PC-3 (cell line): ENCODE data around the gene TMEM14A. TPM values are rescaled to one million over a fixed set of nuclear protein-coding genes. Genes with fewer than 3 reads are reported as not detected.

Source experiments
- ATAC-seq: fragments of 200-7000 bp; cut with Tn5 transposase; 2 replicates; pipeline ENCODE4 v1.9.1; 2020; ENCODE audit warnings: mild to moderate bottlenecking, moderate library complexity
- BruUV-seq: library from RNA; stranded (reverse); fragments of 400-500 nt; replicated peaks from 2 replicates; lab custom pipeline; 2021; lab: Mats Ljungman, UMichigan
- CTCF ChIA-PET: fragments of 300-600 bp; sonication (Branson Sonifier 250); formaldehyde crosslinking; loops from one replicate; lab custom pipeline; 2022; ENCODE audit warnings: antibody characterized with exemption; lab: Charles Lee
- POLR2A ChIA-PET: fragments of 300-600 bp; sonication (Branson Sonifier 250); formaldehyde crosslinking; loops from one replicate; lab custom pipeline; 2022; ENCODE audit warnings: antibody characterized with exemption; ENCODE audit not compliant: unreplicated experiment; lab: Charles Lee
- DNase-seq: peaks from one replicate; pipeline ENCODE4 v3.0.0-alpha.2; 2015
- H2AFZ ChIP-seq: fragments of 300-600 bp; sonication (generic); 2 replicates; pipeline ENCODE4 v1.6.0; 2016; ENCODE audit warnings: antibody characterized with exemption, low read length
- H3F3A ChIP-seq: fragments of 300-600 bp; sonication (generic); one replicate; pipeline ENCODE4 v1.6.0; 2017; ENCODE audit warnings: antibody characterized with exemption, low read length, control low read depth, mild to moderate bottlenecking; ENCODE audit not compliant: unreplicated experiment
- H3K27ac ChIP-seq: fragments of 300-600 bp; sonication (generic); 2 replicates; pipeline ENCODE4 v1.5.1; 2016; ENCODE audit warnings: mild to moderate bottlenecking, low read length
- H3K27me3 ChIP-seq: fragments of 300-600 bp; sonication (generic); 2 replicates; pipeline ENCODE4 v1.6.1; 2016; ENCODE audit warnings: low read length, mixed read lengths
- H3K36me3 ChIP-seq: fragments of 300-600 bp; sonication (generic); 2 replicates; pipeline ENCODE4 v1.6.1; 2016; ENCODE audit warnings: low read depth, mixed run types, low read length, mixed read lengths
- H3K4me1 ChIP-seq: fragments of 300-600 bp; sonication (generic); 2 replicates; pipeline ENCODE4 v1.5.1; 2016; ENCODE audit warnings: low read length; ENCODE audit not compliant: insufficient read depth
- H3K4me2 ChIP-seq: fragments of 300-600 bp; sonication (generic); 2 replicates; pipeline ENCODE4 v1.6.0; 2016; ENCODE audit warnings: low read length
- H3K4me3 ChIP-seq: fragments of 300-600 bp; sonication (generic); 2 replicates; pipeline ENCODE4 v1.5.1; 2016; ENCODE audit warnings: mild to moderate bottlenecking, low read length, mixed read lengths
- H3K79me2 ChIP-seq: fragments of 300-600 bp; sonication (generic); 2 replicates; pipeline ENCODE4 v1.6.1; 2017; ENCODE audit warnings: low read length, mixed read lengths
- H3K9ac ChIP-seq: fragments of 300-600 bp; sonication (generic); 2 replicates; pipeline ENCODE4 v1.6.0; 2016; ENCODE audit warnings: mild to moderate bottlenecking, low read length
- H3K9me2 ChIP-seq: fragments of 300-600 bp; sonication (generic); replicated peaks from 2 replicates; pipeline ENCODE4 v1.6.1; 2016; ENCODE audit warnings: mixed run types, low read length, mixed read lengths
- H3K9me3 ChIP-seq: fragments of 300-600 bp; sonication (generic); 2 replicates; pipeline ENCODE4 v1.6.1; 2016; ENCODE audit warnings: low read length, mixed read lengths
- H4K20me1 ChIP-seq: fragments of 300-600 bp; sonication (generic); 2 replicates; pipeline ENCODE4 v1.6.1; 2016; ENCODE audit warnings: low read length, mixed read lengths
- CTCF ChIP-seq: fragments of 300-600 bp; sonication (generic); conservative IDR thresholded peaks from 2 replicates; pipeline ENCODE4 v1.5.1; 2017; ENCODE audit warnings: antibody characterized with exemption, low read depth, mild to moderate bottlenecking, low read length
- EZH2 ChIP-seq: fragments of 300-600 bp; sonication (generic); IDR thresholded peaks from one replicate; pipeline ENCODE4 v1.6.1; 2017; ENCODE audit warnings: antibody characterized with exemption, mild to moderate bottlenecking, low read length; ENCODE audit not compliant: unreplicated experiment
- EZH2phosphoT487 ChIP-seq: fragments of 300-600 bp; sonication (generic); IDR thresholded peaks from 2 replicates; pipeline ENCODE4 v1.6.1; 2018; ENCODE audit warnings: mild to moderate bottlenecking, antibody characterized with exemption, low read length, borderline replicate concordance
- intact Hi-C: fragments of 100-400 bp; cut with micrococcal nuclease; formaldehyde crosslinking; loops from 2 replicates; pipeline ENCODE4 v1.9.0; 2023
- total RNA-seq: library from RNA; depleted of rRNA; stranded (reverse); fragments of >200 nt; gene quantifications from 2 replicates; pipeline ENCODE4 v1.2.3, GENCODE V29; 2014

Gene TMEM14A
- total RNA-seq, 1 experiment from 2014 or later = 65.4 TPM

GRCh38 chr6:52622810-52623209 is 48.1 kb upstream of the TMEM14A start:
- no peaks in the 10 kb centered on the region for H3K9me2 ChIP-seq
- H3K4me2 ChIP-seq = no peak overlapping the region
- H4K20me1 ChIP-seq = no peaks in the 10 kb centered on the region
- H2AFZ ChIP-seq = no peak overlapping the region
- ChIA-PET CTCF (no interaction called here), POLR2A (no interaction called here)
- H3K4me3 ChIP-seq = no peak overlapping the region
- TF ChIP-seq EZH2 = no peak
- no peaks in the 10 kb centered on the region for H3F3A ChIP-seq
- H3K9ac ChIP-seq = no peak overlapping the region
- intact Hi-C loops = no loop called here
- ATAC-seq = no peak
- H3K36me3 ChIP-seq = no peaks in the 10 kb centered on the region
- BruUV-seq = no TSS peak
- no peaks in the 10 kb centered on the region for H3K79me2 ChIP-seq
- no peak for DNase-seq
- H3K27ac ChIP-seq = no peak overlapping the region
- H3K9me3 ChIP-seq = no peaks in the 10 kb centered on the region
- H3K4me1 ChIP-seq = no peaks in the 10 kb centered on the region
- H3K27me3 ChIP-seq = no peaks in the 10 kb centered on the region

GRCh38 chr6:52632011-52632410 is 38.9 kb upstream of the TMEM14A start:
- no peaks in the 10 kb centered on the region for H3K36me3 ChIP-seq
- no peaks in the 10 kb centered on the region for H4K20me1 ChIP-seq
- H2AFZ ChIP-seq = no peak overlapping the region
- H3K4me2 ChIP-seq = no peak overlapping the region
- no peak overlapping the region for H3K4me3 ChIP-seq
- no peaks in the 10 kb centered on the region for H3K27me3 ChIP-seq
- H3K9me2 ChIP-seq = no peaks in the 10 kb centered on the region
- no peaks in the 10 kb centered on the region for H3K9me3 ChIP-seq
- TF ChIP-seq EZH2phosphoT487 (no peak), EZH2 (no peak), CTCF (no peak)
- ChIA-PET CTCF (interaction anchor here (0.6 kb wide), 1 partner anchor 224 kb away, joined by 4 read pairs; no protein-coding TSS in a partner anchor), POLR2A (no interaction called here)
- no peak overlapping the region for H3K27ac ChIP-seq
- H3K9ac ChIP-seq = no peak overlapping the region
- H3K4me1 ChIP-seq = no peaks in the 10 kb centered on the region; the same call in 1 of the 2 replicates
- ATAC-seq (no peak), DNase-seq (no peak)
- BruUV-seq = no TSS peak
- no peaks in the 10 kb centered on the region for H3K79me2 ChIP-seq
- no peaks in the 10 kb centered on the region for H3F3A ChIP-seq
- intact Hi-C loops = no loop called here

- no peaks in the 10 kb centered on the region for H3K36me3 ChIP-seq
- H3K4me2 ChIP-seq = no peak overlapping the region
- no peaks in the 10 kb centered on the region for H3K9me2 ChIP-seq
- BruUV-seq = no TSS peak
- H3K9ac ChIP-seq = no peak overlapping the region
- ChIA-PET CTCF (interaction anchor here (0.6 to 0.7 kb wide), 3 partner anchors 225 to 578 kb away, joined by 3 to 5 read pairs (median 5); no protein-coding TSS in a partner anchor), POLR2A (no interaction called here)
- no peaks in the 10 kb centered on the region for H3F3A ChIP-seq
- intact Hi-C loops = no loop called here
- no peaks in the 10 kb centered on the region for H3K9me3 ChIP-seq
- DNase-seq = no peak
- no peaks in the 10 kb centered on the region for H3K27me3 ChIP-seq
- H4K20me1 ChIP-seq = no peaks in the 10 kb centered on the region
- no peak overlapping the region for H3K4me3 ChIP-seq
- H3K27ac ChIP-seq = no peak overlapping the region
- H3K4me1 ChIP-seq = no peaks in the 10 kb centered on the region; the same call in 1 of the 2 replicates
- no peak for TF ChIP-seq EZH2
- TF ChIP-seq EZH2phosphoT487 = no peak
- no peak for TF ChIP-seq CTCF
- no peaks in the 10 kb centered on the region for H3K79me2 ChIP-seq
- 0 out of 2 replicates have a peak overlapping the region, but pooled peaks have one; percentile 4 for H2AFZ ChIP-seq
- ATAC-seq = no peak
Observed at GRCh38 chr6:52634211-52634610, 36.7 kb upstream of the TMEM14A start.
